Measurements from ENCODE around the gene SENP2. TPM values are rescaled to one million over a fixed set of nuclear protein-coding genes. Genes with fewer than 3 reads are reported as not detected.

Gene SENP2
- total RNA-seq, 1 experiment from 2014 or later: 52.4 TPM

DNA sequence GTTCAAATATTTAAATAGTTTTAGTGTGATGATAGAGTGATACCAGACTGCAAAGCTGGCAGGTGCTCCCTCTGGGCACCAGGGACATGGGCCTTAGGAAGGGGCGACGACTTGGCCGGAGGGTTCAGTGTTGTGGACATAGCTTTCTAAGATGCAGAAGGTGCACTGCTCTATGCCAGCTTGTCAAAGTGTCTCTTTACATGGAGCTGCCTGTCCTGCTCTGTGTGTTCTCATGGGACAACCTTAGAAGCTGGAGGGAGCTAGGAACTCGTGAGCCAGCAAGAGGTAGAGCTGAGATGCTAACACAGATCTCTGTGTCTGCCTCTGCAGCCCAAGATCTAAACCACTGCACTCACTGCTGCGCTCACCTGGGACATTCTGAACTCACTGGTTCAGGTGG is 77.8 kb downstream of the SENP2 start:
- no peaks in the 10 kb centered on the region for H3K27me3 ChIP-seq (replicated peaks; ENCODE audit: control insufficient read depth, insufficient read depth, low read length)
- Mint-ChIP-seq H3K27me3 (ENCODE audit: insufficient read depth, unreplicated experiment) (no peaks in the 10 kb centered on the region), H3K4me1 (ENCODE audit: low read depth, unreplicated experiment) (peaks cover 4% of the 10 kb centered on the region), H3K9me3 (ENCODE audit: unreplicated experiment) (peaks cover 6% of the 10 kb centered on the region), H3K27ac (ENCODE audit: unreplicated experiment) (no peak overlapping the region), H3K4me3 (ENCODE audit: unreplicated experiment) (no peak overlapping the region), H3K36me3 (ENCODE audit: insufficient read depth, unreplicated experiment) (peaks cover 52% of the 10 kb centered on the region)
- 0 out of 2 replicates have a peak, but pooled peaks cover 1% of the 10 kb centered on the region for H3K36me3 ChIP-seq (ENCODE audit: control insufficient read depth, insufficient read depth, low read length)
- BruUV-seq (replicated peaks): no TSS peak
- H3K4me3 ChIP-seq (ENCODE audit: low read depth, low read length): no peak overlapping the region
- POLR2A ChIA-PET: no interaction called here
- intact Hi-C loops (cut with micrococcal nuclease; ENCODE audit: unreplicated experiment): loop anchor here (5.0 kb wide), 1 partner anchor 163 kb away; the partner anchor contains the start of gene IGF2BP2
- no peak for DNase-seq
- no peaks in the 10 kb centered on the region for H3K9me3 ChIP-seq
- CTCF ChIA-PET: no interaction called here
- TF ChIP-seq, protein P1, sequence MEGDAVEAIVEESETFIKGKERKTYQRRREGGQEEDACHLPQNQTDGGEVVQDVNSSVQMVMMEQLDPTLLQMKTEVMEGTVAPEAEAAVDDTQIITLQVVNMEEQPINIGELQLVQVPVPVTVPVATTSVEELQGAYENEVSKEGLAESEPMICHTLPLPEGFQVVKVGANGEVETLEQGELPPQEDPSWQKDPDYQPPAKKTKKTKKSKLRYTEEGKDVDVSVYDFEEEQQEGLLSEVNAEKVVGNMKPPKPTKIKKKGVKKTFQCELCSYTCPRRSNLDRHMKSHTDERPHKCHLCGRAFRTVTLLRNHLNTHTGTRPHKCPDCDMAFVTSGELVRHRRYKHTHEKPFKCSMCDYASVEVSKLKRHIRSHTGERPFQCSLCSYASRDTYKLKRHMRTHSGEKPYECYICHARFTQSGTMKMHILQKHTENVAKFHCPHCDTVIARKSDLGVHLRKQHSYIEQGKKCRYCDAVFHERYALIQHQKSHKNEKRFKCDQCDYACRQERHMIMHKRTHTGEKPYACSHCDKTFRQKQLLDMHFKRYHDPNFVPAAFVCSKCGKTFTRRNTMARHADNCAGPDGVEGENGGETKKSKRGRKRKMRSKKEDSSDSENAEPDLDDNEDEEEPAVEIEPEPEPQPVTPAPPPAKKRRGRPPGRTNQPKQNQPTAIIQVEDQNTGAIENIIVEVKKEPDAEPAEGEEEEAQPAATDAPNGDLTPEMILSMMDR (IDR thresholded peaks at IDR 0.05; ENCODE audit: insufficient read depth in 1 of 2, low read depth in 1 of 2, low read length in 1 of 2, severe bottlenecking in 1 of 2, unreplicated experiment in 1 of 2): no peak
- H3K4me1 ChIP-seq: no peaks in the 10 kb centered on the region

- POLR2A ChIA-PET: no interaction called here
- intact Hi-C loops (cut with micrococcal nuclease; ENCODE audit: unreplicated experiment): no loop called here
- H3K27me3 Mint-ChIP-seq (ENCODE audit: insufficient read depth, unreplicated experiment): no peaks in the 10 kb centered on the region
Measured at GRCh38 chr3:185667574-185667973, 81.5 kb downstream of the SENP2 start.

DNA sequence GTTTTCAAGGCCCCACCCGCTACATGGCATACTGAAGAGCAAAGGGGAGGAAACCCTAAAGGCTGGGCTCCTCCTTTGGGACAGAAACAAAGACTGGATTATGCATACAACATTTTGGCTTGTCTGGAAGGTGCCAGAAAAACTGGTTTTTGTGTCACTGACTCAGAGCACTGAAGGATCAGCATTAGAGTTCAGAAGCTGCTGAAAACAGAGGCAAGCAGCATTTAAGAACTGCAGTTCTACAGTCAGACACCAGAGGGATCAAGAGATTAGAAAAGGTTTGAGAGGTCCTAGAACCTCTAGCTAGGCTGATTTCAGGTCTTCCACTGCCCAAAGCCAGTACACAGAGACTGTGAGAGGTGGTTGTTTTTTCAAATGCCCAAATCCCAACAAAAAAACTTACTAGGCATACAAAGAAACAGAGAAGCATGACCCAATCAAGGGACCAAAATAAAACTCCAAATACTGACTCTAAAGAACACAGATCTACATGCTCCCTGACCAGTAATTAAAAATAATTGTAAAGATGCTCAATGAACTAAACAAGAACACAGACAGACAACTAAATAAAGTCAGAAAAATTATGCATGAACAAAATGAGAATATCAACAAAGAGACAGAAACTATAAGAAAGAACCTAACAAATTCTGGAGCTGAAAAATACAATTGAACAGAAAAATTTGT is 91.2 kb downstream of the SENP2 start:
- ChIA-PET POLR2A (no interaction called here), CTCF (interaction anchor here (0.5 to 2.0 kb wide), 9 partner anchors 17 to 266 kb away, joined by 3 to 22 read pairs (median 4); no protein-coding TSS in a partner anchor)
- Histone ChIP-seq H3K4me3 (ENCODE audit: low read depth, low read length) (no peak overlapping the region), H3K36me3 (ENCODE audit: control insufficient read depth, insufficient read depth, low read length) (peaks cover 3% of the 10 kb centered on the region; the same call in 1 of the 2 replicates), H3K27me3 (replicated peaks; ENCODE audit: control insufficient read depth, insufficient read depth, low read length) (no peaks in the 10 kb centered on the region), H3K4me1 (no peaks in the 10 kb centered on the region), H3K9me3 (no peaks in the 10 kb centered on the region)
- Mint-ChIP-seq H3K4me3 (ENCODE audit: unreplicated experiment) (no peak overlapping the region), H3K4me1 (ENCODE audit: low read depth, unreplicated experiment) (no peaks in the 10 kb centered on the region), H3K36me3 (ENCODE audit: insufficient read depth, unreplicated experiment) (peaks cover 48% of the 10 kb centered on the region), H3K27me3 (ENCODE audit: insufficient read depth, unreplicated experiment) (no peaks in the 10 kb centered on the region), H3K27ac (ENCODE audit: unreplicated experiment) (no peak overlapping the region), H3K9me3 (ENCODE audit: unreplicated experiment) (no peaks in the 10 kb centered on the region)
- intact Hi-C loops (cut with micrococcal nuclease; ENCODE audit: unreplicated experiment): loop anchor here (1.0 to 5.0 kb wide), 3 partner anchors 40 to 91 kb away; no protein-coding TSS in a partner anchor
- TF ChIP-seq, protein P1 (IDR thresholded peaks at IDR 0.05; ENCODE audit: insufficient read depth in 1 of 2, low read depth in 1 of 2, low read length in 1 of 2, severe bottlenecking in 1 of 2, unreplicated experiment in 1 of 2): peak; percentile 67 to 76
- BruUV-seq (replicated peaks): no TSS peak
- peak in 1 of 2 experiments; percentile 69 for DNase-seq

More at GRCh38 chr3:185667574-185667973, 81.5 kb downstream of the SENP2 start:
- H3K27me3 ChIP-seq (replicated peaks; ENCODE audit: control insufficient read depth, insufficient read depth, low read length): no peaks in the 10 kb centered on the region
- Mint-ChIP-seq H3K9me3 (ENCODE audit: unreplicated experiment) (peaks cover 6% of the 10 kb centered on the region), H3K36me3 (ENCODE audit: insufficient read depth, unreplicated experiment) (peaks cover 50% of the 10 kb centered on the region), H3K4me1 (ENCODE audit: low read depth, unreplicated experiment) (no peaks in the 10 kb centered on the region), H3K27ac (ENCODE audit: unreplicated experiment) (no peak overlapping the region), H3K4me3 (ENCODE audit: unreplicated experiment) (no peak overlapping the region)
- no TSS peak for BruUV-seq (replicated peaks)
- H3K36me3 ChIP-seq (ENCODE audit: control insufficient read depth, insufficient read depth, low read length): peaks cover 2% of the 10 kb centered on the region; the same call in 1 of the 2 replicates
- H3K4me3 ChIP-seq (ENCODE audit: low read depth, low read length): no peak overlapping the region
- TF ChIP-seq, protein P1 (IDR thresholded peaks at IDR 0.05; ENCODE audit: insufficient read depth in 1 of 2, low read depth in 1 of 2, low read length in 1 of 2, severe bottlenecking in 1 of 2, unreplicated experiment in 1 of 2): no peak
- H3K4me1 ChIP-seq: no peaks in the 10 kb centered on the region
- CTCF ChIA-PET: no interaction called here
- no peak for DNase-seq
- no peaks in the 10 kb centered on the region for H3K9me3 ChIP-seq
